ENCODE measurements around the gene RBM4B. TPM values are rescaled to one million over a fixed set of nuclear protein-coding genes. Genes with fewer than 3 reads are reported as not detected.

Gene RBM4B
- total and polyA plus RNA-seq, 2 of the 13 experiments (the other 11 are each of a cell fraction or from before 2014, with no cell fraction given) = 25.8 to 32.4 TPM

GRCh38 chr11:66718320-66718971, 40.8 kb upstream of the RBM4B start (continued):
- TF ChIP-seq ATF6 (CRISPR knock-in tag; conservative IDR thresholded peaks at IDR 0.05) (no peak), ZNF709 (CRISPR knock-in tag; IDR thresholded peaks at IDR 0.05) (0 out of 2 replicates have a peak, but pooled peaks have one; percentile 52), PATZ1 (CRISPR knock-in tag; IDR thresholded peaks at IDR 0.05) (peak; percentile 81), KIAA2018 (CRISPR knock-in tag; IDR thresholded peaks at IDR 0.05; ENCODE audit: borderline replicate concordance) (no peak), ZNF296 (CRISPR knock-in tag; conservative IDR thresholded peaks at IDR 0.05) (no peak), ZNF468 (CRISPR knock-in tag; IDR thresholded peaks at IDR 0.05) (no peak), ZNF138 (CRISPR knock-in tag; IDR thresholded peaks at IDR 0.05; ENCODE audit: low read depth) (no peak), SOX13 (IDR thresholded peaks at IDR 0.05) (no peak), SOX13 (CRISPR knock-in tag; conservative IDR thresholded peaks at IDR 0.05 in 1 of 2, IDR thresholded peaks at IDR 0.05 in 1 of 2) (no peak), ZNF605 (CRISPR knock-in tag; IDR thresholded peaks at IDR 0.05) (peak; percentile 14; the same call in 1 of the 2 replicates), HNRNPL (IDR thresholded peaks at IDR 0.05; ENCODE audit: low read depth, low read length) (peak; percentile 91), ZNF280D (CRISPR knock-in tag; IDR thresholded peaks at IDR 0.05) (peak; percentile 74), ZSCAN12 (CRISPR knock-in tag; IDR thresholded peaks at IDR 0.05) (no peak)

Data from HepG2 (cell line).